Keratinocyte (primary cell): Measurements from ENCODE around the gene PVALB. TPM values are rescaled to one million over a fixed set of nuclear protein-coding genes. Genes with fewer than 3 reads are reported as not detected.

Experiments used
- DNase-seq: peaks from one replicate; pipeline ENCODE4 v3.0.0-alpha.2; 2011; ENCODE audit warnings: low read depth, missing footprints, low spot score
- FAIRE-seq: peaks from 2 replicates; lab custom pipeline; 2011; peaks lifted over from hg19 to GRCh38; lab: Jason Lieb, UNC
- H2AFZ ChIP-seq: 2 replicates; pipeline ENCODE4 v1.6.0; 2012; ENCODE audit warnings: low read length, control low read depth, inconsistent platforms; ENCODE audit not compliant: control insufficient read depth
- H3K27ac ChIP-seq: 2 replicates; pipeline ENCODE4 v1.5.1; 2011; ENCODE audit warnings: low read length; ENCODE audit not compliant: control insufficient read depth, insufficient read depth
- H3K27me3 ChIP-seq: 3 replicates; pipeline ENCODE4 v1.6.0; 2011; ENCODE audit warnings: low read length; ENCODE audit not compliant: control insufficient read depth, insufficient read depth; ENCODE audit errors: extremely low read depth
- H3K36me3 ChIP-seq, 2 experiments: 2 replicates in 1 of 2; 3 replicates in 1 of 2; pipeline ENCODE4 v1.5.1; 2011; ENCODE audit warnings: low read length in 2 of 2, mild to moderate bottlenecking in 1 of 2; ENCODE audit not compliant: control insufficient read depth in 2 of 2, insufficient read depth in 2 of 2; ENCODE audit errors: extremely low read depth in 1 of 2
- H3K4me1 ChIP-seq: 3 replicates; pipeline ENCODE4 v1.5.1; 2011; ENCODE audit warnings: low read length; ENCODE audit not compliant: control insufficient read depth, insufficient read depth; ENCODE audit errors: extremely low read depth
- H3K4me2 ChIP-seq: 3 replicates; pipeline ENCODE4 v1.6.0; 2011; ENCODE audit warnings: low read depth, low read length; ENCODE audit not compliant: control insufficient read depth, insufficient read depth; ENCODE audit errors: extremely low read depth
- H3K4me3 ChIP-seq, 3 experiments: fragments of 200-600 bp in 1 of 3; sonication (generic) in 1 of 3; 2 replicates in 2 of 3; 3 replicates in 1 of 3; pipeline ENCODE4 v1.5.1; 2011 to 2016; ENCODE audit warnings: low read length in 3 of 3, mild to moderate bottlenecking in 3 of 3, control low read depth in 2 of 3, inconsistent platforms in 1 of 3, low read depth in 1 of 3, mixed read lengths in 1 of 3, mixed run types in 1 of 3, moderate library complexity in 1 of 3; ENCODE audit not compliant: control insufficient read depth in 2 of 3, insufficient read depth in 2 of 3; ENCODE audit errors: extremely low read depth in 1 of 3
- H3K79me2 ChIP-seq: 2 replicates; pipeline ENCODE4 v1.6.0; 2012; ENCODE audit warnings: low read length; ENCODE audit not compliant: control insufficient read depth, insufficient read depth
- H3K9ac ChIP-seq: 3 replicates; pipeline ENCODE4 v1.6.0; 2011; ENCODE audit warnings: low read length; ENCODE audit not compliant: control insufficient read depth, insufficient read depth; ENCODE audit errors: extremely low read depth
- H3K9me1 ChIP-seq: 3 replicates; pipeline ENCODE4 v1.6.0; 2011; ENCODE audit warnings: low read length; ENCODE audit not compliant: control insufficient read depth, insufficient read depth; ENCODE audit errors: extremely low read depth
- H3K9me3 ChIP-seq: 2 replicates; pipeline ENCODE4 v1.5.1; 2012; ENCODE audit warnings: low read depth, low read length; ENCODE audit not compliant: control insufficient read depth
- H4K20me1 ChIP-seq: 3 replicates; pipeline ENCODE4 v1.6.0; 2011; ENCODE audit warnings: low read length; ENCODE audit not compliant: control insufficient read depth, insufficient read depth; ENCODE audit errors: extremely low read depth
- EZH2 ChIP-seq: IDR thresholded peaks from one replicate; pipeline ENCODE4 v1.6.1; 2012; ENCODE audit warnings: inconsistent platforms, mild to moderate bottlenecking, low read length, moderate library complexity
- dilution Hi-C: fragments of 300-500 bp; cut with MboI; formaldehyde crosslinking; loops from one replicate; pipeline ENCODE4 v1.7.0; 2020; ENCODE audit warnings: low sequenced_read_pairs; ENCODE audit not compliant: extremely low pct_ligation_motif_present
- polyA plus RNA-seq, 5 experiments: library from polyadenylated mRNA; depleted of rRNA in 3 of 5; stranded (reverse) in 3 of 5; stranded (forward) in 1 of 5; unstranded in 1 of 5; fragments of >200 nt; gene quantifications; 1 replicate in 1 of 5; 2 replicates in 3 of 5; 3 replicates in 1 of 5; pipeline versions ENCODE4 v1.2.1 to v1.2.3, GENCODE V29; 2011 to 2012; ENCODE audit warnings: missing spikeins in 2 of 5, low read depth in 1 of 5, low replicate concordance in 1 of 5
- TF ChIP-seq, protein P1 (sequence below), 3 experiments: IDR thresholded peaks in 1 of 3; conservative IDR thresholded peaks in 1 of 3; optimal IDR thresholded peaks in 1 of 3; 2 replicates in 2 of 3; 3 replicates in 1 of 3; pipeline versions ENCODE3 to v1.5.1; 2011; ENCODE audit warnings: low read length in 3 of 3, mild to moderate bottlenecking in 3 of 3, moderate library complexity in 2 of 3, control low read depth in 1 of 3, inconsistent platforms in 1 of 3; ENCODE audit not compliant: insufficient read depth in 2 of 3; ENCODE audit errors: extremely low read depth in 1 of 3

PVALB gene
- polyA plus RNA-seq, 1 donor (not counting 4 experiments of a cell fraction or from before 2014, with no cell fraction given) = not detected

DNA sequence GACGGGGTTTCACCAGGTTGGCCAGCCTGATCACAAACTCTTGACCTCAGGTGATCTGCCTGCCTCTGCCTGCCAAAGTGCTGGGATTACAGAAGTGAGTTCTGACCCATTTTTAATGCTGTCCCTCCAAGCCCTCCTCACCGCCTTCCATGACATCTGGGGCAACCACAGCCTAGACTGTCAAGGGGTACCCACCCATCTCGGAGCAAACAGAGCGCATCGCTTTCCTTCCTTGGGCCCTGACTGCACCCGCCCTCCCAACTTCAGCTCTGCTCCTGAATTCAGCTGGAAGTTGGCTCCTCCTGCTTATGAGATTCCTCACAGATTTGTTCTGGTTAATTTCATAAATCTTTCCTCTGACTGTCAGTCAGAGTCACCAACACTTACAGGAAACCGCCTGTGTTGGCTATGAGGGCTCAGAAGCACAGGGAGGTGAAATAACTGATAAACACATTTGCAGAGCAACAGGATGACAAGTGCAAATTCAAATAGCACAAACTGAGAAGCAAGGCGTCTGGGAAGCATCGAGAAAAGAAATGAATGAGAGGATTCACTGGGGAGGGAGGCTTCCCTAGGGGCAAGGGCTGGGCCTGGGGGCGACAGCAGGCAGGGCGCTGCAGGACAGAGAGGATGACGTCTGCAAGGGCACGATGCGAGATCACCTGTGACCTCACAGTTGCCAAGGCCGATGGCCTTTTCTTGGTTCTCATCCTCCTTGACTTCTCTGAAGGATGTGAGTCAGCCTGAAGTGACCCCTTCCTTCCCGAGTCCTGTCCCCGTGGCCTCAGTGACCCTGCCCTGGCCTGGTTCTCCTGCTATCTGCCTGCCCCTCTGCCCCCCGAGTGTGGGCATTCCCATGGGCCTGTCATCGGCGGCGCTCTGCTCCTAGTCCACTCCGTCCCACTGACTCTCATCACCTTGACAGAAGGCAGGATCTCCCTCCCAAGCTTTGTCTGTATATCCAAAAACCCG is 47.0 kb downstream of the PVALB start:
- H3K27me3 ChIP-seq = no peaks in the 10 kb centered on the region
- dilution Hi-C loops = loop anchor here (10.0 kb wide), 1 partner anchor 65 kb away; no protein-coding TSS in a partner anchor
- no peak overlapping the region for H3K27ac ChIP-seq
- peaks cover under 1% of the 10 kb centered on the region for H3K4me1 ChIP-seq
- no peak overlapping the region for H3K9ac ChIP-seq
- H3K4me3 ChIP-seq = no peak overlapping the region
- no peaks in the 10 kb centered on the region for H3K9me3 ChIP-seq
- H2AFZ ChIP-seq = no peak overlapping the region
- FAIRE-seq (no peak), DNase-seq (no peak)
- H3K79me2 ChIP-seq = no peaks in the 10 kb centered on the region
- H3K36me3 ChIP-seq = no peaks in the 10 kb centered on the region
- no peak for TF ChIP-seq EZH2
- TF ChIP-seq, protein P1, sequence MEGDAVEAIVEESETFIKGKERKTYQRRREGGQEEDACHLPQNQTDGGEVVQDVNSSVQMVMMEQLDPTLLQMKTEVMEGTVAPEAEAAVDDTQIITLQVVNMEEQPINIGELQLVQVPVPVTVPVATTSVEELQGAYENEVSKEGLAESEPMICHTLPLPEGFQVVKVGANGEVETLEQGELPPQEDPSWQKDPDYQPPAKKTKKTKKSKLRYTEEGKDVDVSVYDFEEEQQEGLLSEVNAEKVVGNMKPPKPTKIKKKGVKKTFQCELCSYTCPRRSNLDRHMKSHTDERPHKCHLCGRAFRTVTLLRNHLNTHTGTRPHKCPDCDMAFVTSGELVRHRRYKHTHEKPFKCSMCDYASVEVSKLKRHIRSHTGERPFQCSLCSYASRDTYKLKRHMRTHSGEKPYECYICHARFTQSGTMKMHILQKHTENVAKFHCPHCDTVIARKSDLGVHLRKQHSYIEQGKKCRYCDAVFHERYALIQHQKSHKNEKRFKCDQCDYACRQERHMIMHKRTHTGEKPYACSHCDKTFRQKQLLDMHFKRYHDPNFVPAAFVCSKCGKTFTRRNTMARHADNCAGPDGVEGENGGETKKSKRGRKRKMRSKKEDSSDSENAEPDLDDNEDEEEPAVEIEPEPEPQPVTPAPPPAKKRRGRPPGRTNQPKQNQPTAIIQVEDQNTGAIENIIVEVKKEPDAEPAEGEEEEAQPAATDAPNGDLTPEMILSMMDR (optimal IDR thresholded peaks at IDR 0.05 in 1 of 3, IDR thresholded peaks at IDR 0.05 in 1 of 3, conservative IDR thresholded peaks at IDR 0.05 in 1 of 3; ENCODE audit: extremely low read depth in 1 of 3, insufficient read depth in 2 of 3, low read length in 3 of 3) = no peak
- no peak overlapping the region for H3K4me2 ChIP-seq
- no peaks in the 10 kb centered on the region for H3K9me1 ChIP-seq
- H4K20me1 ChIP-seq = no peaks in the 10 kb centered on the region

DNA sequence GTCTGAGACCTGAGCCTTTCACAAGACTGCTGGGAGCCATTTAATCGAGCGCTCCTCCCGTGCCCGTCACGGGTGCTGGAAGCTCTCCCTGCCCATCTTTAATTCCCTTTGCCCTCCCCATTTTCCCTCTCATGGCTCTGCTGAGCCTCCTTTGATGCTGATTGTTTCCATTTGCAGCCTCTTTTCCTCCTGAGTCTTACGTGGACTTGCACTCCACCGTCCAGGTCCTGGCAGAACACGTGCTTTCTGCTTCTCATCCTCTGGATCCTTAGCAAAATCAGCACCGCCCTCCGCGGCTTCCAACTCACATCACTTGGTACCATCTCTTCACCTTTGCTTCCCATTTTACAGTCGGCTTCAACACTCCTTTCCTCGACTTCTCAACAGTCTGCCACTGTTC is 48.2 kb downstream of the PVALB start:
- H3K9ac ChIP-seq = no peak overlapping the region
- peaks cover 2% of the 10 kb centered on the region for H3K9me1 ChIP-seq
- FAIRE-seq (no peak), DNase-seq (no peak)
- no peaks in the 10 kb centered on the region for H3K79me2 ChIP-seq
- peaks cover 10% of the 10 kb centered on the region for H3K4me1 ChIP-seq
- H3K9me3 ChIP-seq = no peaks in the 10 kb centered on the region
- H3K4me3 ChIP-seq = no peak overlapping the region
- H3K27me3 ChIP-seq = no peaks in the 10 kb centered on the region
- TF ChIP-seq EZH2 = no peak
- TF ChIP-seq, protein P1 (optimal IDR thresholded peaks at IDR 0.05 in 1 of 3, IDR thresholded peaks at IDR 0.05 in 1 of 3, conservative IDR thresholded peaks at IDR 0.05 in 1 of 3; ENCODE audit: extremely low read depth in 1 of 3, insufficient read depth in 2 of 3, low read length in 3 of 3) = no peak
- no peaks in the 10 kb centered on the region for H4K20me1 ChIP-seq
- no peak overlapping the region for H3K27ac ChIP-seq
- no peak overlapping the region for H3K4me2 ChIP-seq
- no peaks in the 10 kb centered on the region for H3K36me3 ChIP-seq
- no peak overlapping the region for H2AFZ ChIP-seq
- dilution Hi-C loops = no loop called here
